GM19099 (cell line): ENCODE measurements around the gene FBXL12.
A peak's percentile ranks its signal among the peaks of the same experiment; 100 is the strongest.

Experiments
- POLR2A ChIP-seq: IDR thresholded peaks from 3 replicates; pipeline ENCODE4 v1.6.1; 2011; ENCODE audit warnings: low read depth; ENCODE audit not compliant: insufficient read length; ENCODE audit errors: extremely low read depth

Gene FBXL12

GRCh38 chr19:9768175-9769112 lies 50.4 kb downstream of the FBXL12 start, which contains the start of gene ZNF846:
Gene ZNF846, minus strand, starts transcription at chr19:9768738. Its CDS starts 3,788 bp downstream, at chr19:9764950.
- TF ChIP-seq POLR2A, result peak; percentile 77
